ENCODE data around the gene VMP1. TPM values are rescaled to one million over a fixed set of nuclear protein-coding genes. Genes with fewer than 3 reads are reported as not detected.
"Not testable (repeated sequence)": the region's sequence is repeated elsewhere in the genome, so short reads cannot be mapped to it uniquely, and the experiment has no call there.

The VMP1 gene
- total and polyA plus RNA-seq, 4 donors: 92.5 to 249 (median 157) TPM

- Histone ChIP-seq H3K27me3 (ENCODE audit: control insufficient read depth in 3 of 3, insufficient read depth in 3 of 3, low read length in 2 of 3) (no peaks in the 10 kb centered on the region), H3K4me3 (no peak overlapping the region), H3K9me3 (ENCODE audit: control insufficient read depth in 4 of 4, insufficient read depth in 3 of 4, low read length in 3 of 4) (no peaks in the 10 kb centered on the region), H3K9ac (ENCODE audit: insufficient read depth in 1 of 2, low read length in 2 of 2) (no peak overlapping the region), H3K36me3 (ENCODE audit: control insufficient read depth in 4 of 4, insufficient read depth in 4 of 4, low read length in 4 of 4) (peaks cover 0 to 5% (median 1%) of the 10 kb centered on the region in 4 donors), H3K27ac (ENCODE audit: low read depth in 1 of 2, low read length in 1 of 2) (no peak overlapping the region), H3K4me1 (ENCODE audit: control insufficient read depth in 5 of 5, insufficient read depth in 5 of 5, low read length in 5 of 5) (peaks cover 3 to 25% (median 8%) of the 10 kb centered on the region in 5 donors)
- ATAC-seq (ENCODE audit: insufficient read depth, low FRiP score) (no peak), DNase-seq (no peak)
- TF ChIP-seq CTCF (IDR thresholded peaks at IDR 0.05; ENCODE audit: control extremely low read depth, extremely low read depth): no peak
Measured at GRCh38 chr17:59757043-59757442, 49.6 kb downstream of the VMP1 start.

- TF ChIP-seq CTCF (IDR thresholded peaks at IDR 0.05; ENCODE audit: control extremely low read depth, extremely low read depth): no peak
Measured at GRCh38 chr17:59757470-59757869, 50.0 kb downstream of the VMP1 start.

GRCh38 chr17:59757881-59758385 is 50.5 kb downstream of the VMP1 start:
- DNase-seq (no peak), ATAC-seq (ENCODE audit: insufficient read depth, low FRiP score) (no peak)
- Histone ChIP-seq H3K9ac (ENCODE audit: insufficient read depth in 1 of 2, low read length in 2 of 2) (no peak overlapping the region), H3K27ac (ENCODE audit: low read depth in 1 of 2, low read length in 1 of 2) (no peak overlapping the region), H3K27me3 (ENCODE audit: control insufficient read depth in 3 of 3, insufficient read depth in 3 of 3, low read length in 2 of 3) (no peaks in the 10 kb centered on the region), H3K4me1 (ENCODE audit: control insufficient read depth in 5 of 5, insufficient read depth in 5 of 5, low read length in 5 of 5) (peaks cover 3 to 25% (median 8%) of the 10 kb centered on the region in 5 donors), H3K4me3 (no peak overlapping the region), H3K9me3 (ENCODE audit: control insufficient read depth in 4 of 4, insufficient read depth in 3 of 4, low read length in 3 of 4) (no peaks in the 10 kb centered on the region), H3K36me3 (ENCODE audit: control insufficient read depth in 4 of 4, insufficient read depth in 4 of 4, low read length in 4 of 4) (peaks cover 0 to 5% (median 1%) of the 10 kb centered on the region in 4 donors)
- 98 to 100% methylated on average over 2 of the region's 2 CpGs for WGBS, 2 donors
- TF ChIP-seq CTCF (IDR thresholded peaks at IDR 0.05; ENCODE audit: control extremely low read depth, extremely low read depth): no peak

More at GRCh38 chr17:59757470-59757869, 50.0 kb downstream of the VMP1 start:
- Histone ChIP-seq H3K9me3 (ENCODE audit: control insufficient read depth in 4 of 4, insufficient read depth in 3 of 4, low read length in 3 of 4) (no peaks in the 10 kb centered on the region), H3K27me3 (ENCODE audit: control insufficient read depth in 3 of 3, insufficient read depth in 3 of 3, low read length in 2 of 3) (no peaks in the 10 kb centered on the region), H3K27ac (ENCODE audit: low read depth in 1 of 2, low read length in 1 of 2) (no peak overlapping the region), H3K4me3 (no peak overlapping the region), H3K36me3 (ENCODE audit: control insufficient read depth in 4 of 4, insufficient read depth in 4 of 4, low read length in 4 of 4) (peaks cover 0 to 5% (median 1%) of the 10 kb centered on the region in 4 donors), H3K4me1 (ENCODE audit: control insufficient read depth in 5 of 5, insufficient read depth in 5 of 5, low read length in 5 of 5) (peaks cover 3 to 25% (median 8%) of the 10 kb centered on the region in 5 donors), H3K9ac (ENCODE audit: insufficient read depth in 1 of 2, low read length in 2 of 2) (no peak overlapping the region)
- ATAC-seq (ENCODE audit: insufficient read depth, low FRiP score) (no peak), DNase-seq (no peak)
- 86 to 89% methylated on average over 1 of the region's 1 CpG for WGBS, 2 donors

- H3K4me3 ChIP-seq; ATAC-seq (ENCODE audit: insufficient read depth, low FRiP score); H3K27ac ChIP-seq (ENCODE audit: low read depth in 1 of 2, low read length in 1 of 2); H3K27me3 ChIP-seq (ENCODE audit: control insufficient read depth in 3 of 3, insufficient read depth in 3 of 3, low read length in 2 of 3); H3K9ac ChIP-seq (ENCODE audit: insufficient read depth in 1 of 2, low read length in 2 of 2); DNase-seq; H3K36me3 ChIP-seq (ENCODE audit: control insufficient read depth in 4 of 4, insufficient read depth in 4 of 4, low read length in 4 of 4); H3K9me3 ChIP-seq (ENCODE audit: control insufficient read depth in 4 of 4, insufficient read depth in 3 of 4, low read length in 3 of 4): not testable (repeated sequence)
- peaks cover 3 to 20% (median 8%) of the 10 kb centered on the region in 5 donors for H3K4me1 ChIP-seq (ENCODE audit: control insufficient read depth in 5 of 5, insufficient read depth in 5 of 5, low read length in 5 of 5)
- WGBS, 2 donors: 97 to 98% methylated on average over 4 of the region's 4 CpGs
Measured at GRCh38 chr17:59758998-59759651, 51.7 kb downstream of the VMP1 start.

Data from lung (tissue), 12 donors.